NK-92 (cell line): ENCODE measurements around the gene NLGN1.

Source experiments
- DNase-seq: peaks from one replicate; lab custom pipeline; 2025; ENCODE audit not compliant: unreplicated experiment; lab: John Stamatoyannopoulos, UW

The NLGN1 gene

DNA sequence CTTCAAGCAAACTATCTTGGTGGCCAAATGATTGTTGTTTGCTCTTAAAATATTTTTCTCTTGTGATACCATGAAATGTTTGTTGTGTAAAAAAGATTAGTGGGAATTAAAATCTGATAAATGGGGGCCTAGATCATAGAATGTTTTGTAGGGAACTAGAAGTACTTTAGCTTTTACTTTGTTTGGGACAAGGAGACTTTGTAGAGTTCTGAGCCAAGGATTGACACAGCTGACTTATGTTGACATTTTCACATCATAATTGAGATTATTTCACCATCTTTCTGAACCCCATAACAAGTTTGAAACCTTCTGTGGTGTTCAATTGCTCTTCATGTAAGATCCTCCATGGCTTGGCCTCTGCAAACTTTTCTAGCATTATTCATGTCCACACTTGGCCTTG is 235.4 kb downstream of the NLGN1 start:
- no peak for DNase-seq

- DNase-seq, result no peak
Observed at GRCh38 chr3:173635826-173636225, 238.3 kb downstream of the NLGN1 start.

DNA sequence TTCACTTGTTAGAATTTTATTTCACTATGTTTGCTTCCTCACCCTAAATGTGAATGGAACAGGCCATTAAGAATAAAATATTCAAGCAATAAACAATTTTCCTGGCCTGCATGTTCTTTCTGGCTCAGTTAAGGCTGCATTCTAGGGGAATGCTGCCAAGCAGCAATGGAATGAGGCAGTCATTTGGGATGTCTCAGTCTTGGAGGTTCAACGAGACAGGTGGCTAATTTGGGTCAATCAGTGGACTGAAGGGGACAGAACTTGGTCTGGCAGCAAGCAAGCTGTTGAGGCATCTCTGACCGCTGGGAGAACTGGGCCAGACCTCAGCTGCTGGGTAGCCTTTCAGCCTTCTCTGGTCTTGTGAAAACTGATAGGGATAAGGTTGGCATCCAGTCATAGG is 241.6 kb downstream of the NLGN1 start:
- no peak for DNase-seq

GRCh38 chr3:173641696-173642095 is 244.2 kb downstream of the NLGN1 start:
- DNase-seq, result no peak

GRCh38 chr3:173644086-173645082 is 246.8 kb downstream of the NLGN1 start:
- no peak for DNase-seq

- DNase-seq, result no peak
Observed at GRCh38 chr3:173650596-173650995, 253.1 kb downstream of the NLGN1 start.

- no peak for DNase-seq
Observed at GRCh38 chr3:173652093-173652492, 254.5 kb downstream of the NLGN1 start.

GRCh38 chr3:173653781-173654180 is 256.2 kb downstream of the NLGN1 start:
- no peak for DNase-seq

GRCh38 chr3:173659972-173660371 is 262.4 kb downstream of the NLGN1 start:
- no peak for DNase-seq

GRCh38 chr3:173660645-173661299 is 263.2 kb downstream of the NLGN1 start:
- DNase-seq, result no peak

DNA sequence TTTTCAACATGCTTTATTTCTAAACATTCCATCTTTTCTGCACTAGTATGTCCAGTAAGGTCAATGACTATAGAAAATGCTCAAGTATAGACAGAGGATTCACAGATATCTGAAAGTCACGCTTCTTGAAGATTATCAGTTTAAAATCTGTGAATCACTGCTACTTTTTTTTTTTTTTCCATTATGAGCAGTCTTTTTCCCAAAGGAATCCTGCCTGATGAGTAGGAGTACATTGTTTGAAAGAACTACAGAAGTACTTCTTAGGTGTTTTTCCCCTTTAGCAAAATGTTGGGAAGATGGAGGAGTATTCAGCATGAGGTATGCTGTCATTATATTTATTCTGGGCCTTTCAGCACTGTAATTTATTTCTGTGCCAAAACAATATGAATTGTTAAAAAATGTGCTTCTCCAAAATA is 266.2 kb downstream of the NLGN1 start:
- DNase-seq, result no peak

GRCh38 chr3:173676094-173676493 is 278.6 kb downstream of the NLGN1 start:
- DNase-seq, result no peak

DNA sequence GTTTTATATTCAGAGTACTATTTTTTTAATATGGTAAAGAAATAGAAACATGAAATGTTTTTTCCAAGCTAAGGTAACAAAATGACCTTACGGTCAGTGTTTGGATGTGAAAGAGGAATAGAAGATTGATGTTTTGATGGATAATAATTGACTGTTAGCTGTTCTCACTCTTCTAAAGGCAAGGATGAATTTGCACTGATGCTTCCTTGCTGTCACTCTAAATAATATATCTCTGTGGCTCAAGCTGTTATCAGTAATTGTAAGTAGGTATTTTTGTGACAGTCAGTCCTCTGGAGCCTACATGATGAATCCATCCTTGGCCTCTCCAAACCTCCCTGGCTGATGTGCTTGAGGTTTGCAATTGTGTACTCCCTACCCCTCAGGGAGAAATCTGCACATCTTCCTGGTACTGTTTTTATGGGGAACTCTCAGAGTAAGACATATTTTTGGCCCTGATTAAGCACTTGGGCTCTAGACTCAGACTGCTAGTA is 283.7 kb downstream of the NLGN1 start:
- no peak for DNase-seq

DNA sequence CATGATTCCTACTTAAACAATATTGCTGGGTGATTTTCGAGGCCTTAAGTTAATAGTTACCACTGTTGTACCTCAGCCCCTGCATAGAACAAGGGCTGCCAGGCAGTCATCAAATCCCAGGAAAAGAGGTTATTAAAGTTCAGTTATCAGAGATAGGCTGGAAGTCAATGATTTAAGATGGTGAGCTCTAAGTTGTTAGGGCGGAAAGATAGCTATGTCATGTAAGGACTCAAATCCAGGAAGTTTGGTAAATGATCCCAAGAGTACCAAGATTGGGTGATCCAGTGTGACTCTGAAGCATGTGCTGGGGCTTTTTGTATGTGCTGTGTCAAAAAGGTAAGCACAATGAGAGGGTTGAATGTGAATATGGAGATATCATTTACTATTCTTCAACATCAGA is 287.9 kb downstream of the NLGN1 start:
- DNase-seq, result no peak

DNA sequence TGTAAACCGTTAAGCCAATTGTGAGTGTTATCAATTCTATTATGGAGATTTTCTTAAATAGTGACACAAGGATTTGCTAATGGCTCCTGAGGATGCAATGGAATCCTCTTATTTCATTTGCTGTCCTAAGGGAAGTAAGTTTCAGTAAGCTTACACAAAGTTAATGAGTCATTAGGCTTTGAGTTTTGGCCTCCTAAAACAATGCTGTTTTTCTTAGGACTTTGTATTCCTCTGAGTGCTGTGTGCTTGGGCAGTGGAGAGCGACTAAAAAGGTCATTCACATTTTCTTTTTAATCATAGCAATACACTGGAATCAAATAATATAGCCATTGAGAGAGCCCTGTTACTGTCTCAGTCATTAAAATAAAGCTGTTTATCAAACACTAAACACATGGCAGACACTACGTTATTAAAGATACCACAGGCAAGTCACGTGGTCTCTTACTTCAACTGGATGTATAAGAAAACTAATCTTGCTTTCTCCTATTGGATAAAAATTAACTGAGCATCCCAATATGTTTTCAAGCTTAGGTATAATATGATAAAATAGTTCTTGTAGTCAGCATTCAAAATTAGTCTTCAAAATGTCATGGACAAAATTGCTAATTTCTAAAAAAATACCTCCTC is 290.8 kb downstream of the NLGN1 start:
- no peak for DNase-seq

DNA sequence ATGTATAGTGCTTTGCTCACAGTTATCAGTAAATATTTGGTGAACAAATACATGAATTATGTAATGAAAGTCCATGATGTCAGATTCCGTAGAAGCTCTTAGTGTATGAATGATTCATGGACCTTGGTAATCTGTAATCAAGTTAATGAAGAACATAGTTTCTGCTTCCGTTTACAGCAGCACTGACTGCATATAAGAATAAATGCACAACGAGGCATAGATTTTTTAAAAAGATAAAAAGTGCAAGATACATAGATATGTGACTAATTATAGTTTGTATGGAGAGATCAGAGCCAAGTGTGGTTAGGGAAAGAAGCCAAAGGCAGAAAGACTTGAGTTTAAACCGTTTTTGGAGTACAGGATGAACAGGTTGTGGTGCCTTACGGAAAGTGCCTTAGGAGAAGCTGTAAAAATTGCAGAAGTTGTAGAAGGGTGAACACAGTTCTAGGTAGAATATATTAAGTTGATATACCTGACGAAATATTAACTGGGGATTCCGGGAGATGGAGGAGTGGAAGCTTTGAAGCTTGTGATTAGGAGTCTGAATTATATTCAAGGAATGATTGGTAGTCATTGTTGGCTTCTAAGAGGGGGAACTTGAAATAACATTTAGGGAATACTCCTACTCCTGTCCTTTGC is 293.1 kb downstream of the NLGN1 start:
- DNase-seq, result no peak

DNA sequence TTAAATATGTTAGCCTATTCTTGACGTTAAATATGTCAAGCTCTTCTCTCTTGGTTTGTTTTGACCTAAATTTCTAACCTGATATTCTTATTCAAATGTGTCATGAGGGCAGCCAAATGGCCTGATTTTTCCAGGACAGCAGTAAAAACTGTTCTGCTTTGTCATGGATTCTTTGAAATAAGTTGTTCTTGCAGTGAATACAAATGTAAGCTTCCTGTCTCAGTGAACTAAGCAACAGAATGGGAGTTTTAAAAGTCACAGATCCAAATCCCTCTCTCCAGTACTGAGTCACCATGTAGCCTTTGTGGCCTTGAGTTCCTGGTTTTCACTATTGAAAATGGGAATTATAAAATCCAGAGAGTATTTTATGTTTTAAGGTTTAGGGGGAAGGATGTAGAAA is 301.8 kb downstream of the NLGN1 start:
- DNase-seq, result no peak

DNA sequence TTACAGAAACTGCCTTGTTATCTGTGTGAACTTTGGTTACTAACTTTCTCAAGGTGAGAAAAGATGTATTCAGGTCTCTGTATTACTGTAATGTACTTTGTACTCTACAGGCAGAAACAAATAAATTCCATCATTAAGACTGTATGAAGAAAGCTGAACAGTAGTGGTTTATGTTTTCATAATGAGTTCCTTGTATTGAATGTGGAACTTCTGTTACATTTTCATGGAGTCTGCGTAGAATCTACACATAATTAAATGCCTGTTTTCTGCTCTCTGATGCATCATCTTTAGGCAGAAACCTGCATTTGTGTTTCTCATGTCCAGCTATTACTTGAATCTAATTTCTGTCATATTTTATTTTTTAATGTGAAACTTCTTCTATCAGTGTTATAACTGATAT is 302.8 kb downstream of the NLGN1 start:
- DNase-seq, result no peak

DNA sequence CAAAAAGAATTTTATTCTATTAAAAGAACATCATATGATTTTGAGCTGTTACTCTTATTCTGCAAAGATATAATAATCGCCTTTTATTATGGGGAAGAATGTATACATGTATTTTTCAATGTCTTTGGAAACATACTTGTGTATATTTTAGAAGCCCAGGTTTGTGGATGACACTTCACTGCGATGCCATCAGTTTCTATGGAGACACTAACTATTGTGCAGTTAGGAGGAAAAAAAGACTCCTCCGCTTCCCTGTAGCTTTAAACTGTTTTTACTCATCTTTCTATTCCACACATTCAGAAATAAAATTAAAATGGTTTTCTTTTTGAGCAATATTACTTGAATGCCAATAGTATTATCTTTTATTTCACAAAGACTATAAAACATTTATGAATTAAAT is 305.0 kb downstream of the NLGN1 start:
- no peak for DNase-seq

DNA sequence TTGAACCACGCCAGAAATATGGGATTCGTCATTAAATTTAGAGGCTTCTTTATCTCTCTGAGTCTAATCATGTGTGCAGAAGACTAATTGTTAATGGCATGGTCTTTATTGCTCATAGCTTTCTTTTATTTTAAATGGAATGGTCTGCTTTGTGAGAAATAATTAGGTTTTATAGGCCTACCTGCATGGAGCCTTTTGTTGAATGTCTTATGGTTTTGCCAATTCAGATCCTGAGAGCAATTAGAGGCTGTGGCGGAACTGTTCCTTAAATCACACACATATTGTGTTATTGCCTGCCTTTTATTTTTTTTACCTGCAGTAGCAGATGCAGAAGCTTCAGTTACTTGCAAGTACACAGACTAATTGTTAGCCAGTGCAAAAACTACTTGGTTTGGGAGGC is 306.2 kb downstream of the NLGN1 start:
- no peak for DNase-seq

- no peak for DNase-seq
Observed at GRCh38 chr3:173706630-173707029, 309.1 kb downstream of the NLGN1 start.
